ENCODE data around the gene RECK.
"Not testable (repeated sequence)": the region's sequence is repeated elsewhere in the genome, so short reads cannot be mapped to it uniquely, and the experiment has no call there.

RECK gene, protein sequence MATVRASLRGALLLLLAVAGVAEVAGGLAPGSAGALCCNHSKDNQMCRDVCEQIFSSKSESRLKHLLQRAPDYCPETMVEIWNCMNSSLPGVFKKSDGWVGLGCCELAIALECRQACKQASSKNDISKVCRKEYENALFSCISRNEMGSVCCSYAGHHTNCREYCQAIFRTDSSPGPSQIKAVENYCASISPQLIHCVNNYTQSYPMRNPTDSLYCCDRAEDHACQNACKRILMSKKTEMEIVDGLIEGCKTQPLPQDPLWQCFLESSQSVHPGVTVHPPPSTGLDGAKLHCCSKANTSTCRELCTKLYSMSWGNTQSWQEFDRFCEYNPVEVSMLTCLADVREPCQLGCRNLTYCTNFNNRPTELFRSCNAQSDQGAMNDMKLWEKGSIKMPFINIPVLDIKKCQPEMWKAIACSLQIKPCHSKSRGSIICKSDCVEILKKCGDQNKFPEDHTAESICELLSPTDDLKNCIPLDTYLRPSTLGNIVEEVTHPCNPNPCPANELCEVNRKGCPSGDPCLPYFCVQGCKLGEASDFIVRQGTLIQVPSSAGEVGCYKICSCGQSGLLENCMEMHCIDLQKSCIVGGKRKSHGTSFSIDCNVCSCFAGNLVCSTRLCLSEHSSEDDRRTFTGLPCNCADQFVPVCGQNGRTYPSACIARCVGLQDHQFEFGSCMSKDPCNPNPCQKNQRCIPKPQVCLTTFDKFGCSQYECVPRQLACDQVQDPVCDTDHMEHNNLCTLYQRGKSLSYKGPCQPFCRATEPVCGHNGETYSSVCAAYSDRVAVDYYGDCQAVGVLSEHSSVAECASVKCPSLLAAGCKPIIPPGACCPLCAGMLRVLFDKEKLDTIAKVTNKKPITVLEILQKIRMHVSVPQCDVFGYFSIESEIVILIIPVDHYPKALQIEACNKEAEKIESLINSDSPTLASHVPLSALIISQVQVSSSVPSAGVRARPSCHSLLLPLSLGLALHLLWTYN
- total RNA-seq = 12.7 to 21.7 (median 18.3) reads per million in 3 donors

GRCh38 chr9:36036780-36037548, at the start of gene RECK:
Gene RECK (plus strand): TSS chr9:36036913. CDS start chr9:36036999, 86 bp downstream.
- Histone ChIP-seq H3K27me3 (replicated peaks; ENCODE audit: control insufficient read depth, insufficient read depth, low read length, poor library complexity, severe bottlenecking) (no peaks in the 10 kb centered on the region), H3K36me3 (ENCODE audit: control insufficient read depth, insufficient read depth, low read length) (no peaks in the 10 kb centered on the region), H3K9me3 (ENCODE audit: control insufficient read depth, low read length) (no peaks in the 10 kb centered on the region), H3K27ac (ENCODE audit: insufficient read depth, low read length, poor library complexity, severe bottlenecking) (peak within 1 kb of the TSS; percentile 62), H3K4me3 (ENCODE audit: insufficient read depth, low read depth, low read length, poor library complexity, severe bottlenecking) (peak within 1 kb of the TSS; percentile 88), H3K4me1 (ENCODE audit: control insufficient read depth, insufficient read depth, low read length, poor library complexity, severe bottlenecking) (peaks cover 12% of the 10 kb centered on the region)
- DNase-seq = peak; percentile 71 to 80 (median 74)

DNA sequence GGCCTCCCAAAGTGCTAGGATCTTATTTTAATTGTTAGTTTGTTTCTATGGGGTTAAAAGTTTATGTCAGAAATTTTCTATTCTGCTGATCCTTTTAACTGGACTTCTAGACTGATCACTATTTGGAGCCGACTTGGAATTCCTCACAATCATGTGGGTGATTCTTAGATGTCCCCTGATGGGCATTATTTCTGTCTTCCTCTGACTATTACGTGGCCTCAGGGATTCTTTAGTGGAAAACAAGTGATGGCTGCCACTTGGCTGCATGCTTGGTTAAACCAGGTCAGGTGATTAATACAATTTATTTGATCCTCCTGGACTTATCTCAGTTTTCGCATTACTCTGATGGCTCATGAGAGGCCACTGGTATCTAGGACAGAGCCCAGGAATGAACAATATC, 46.6 kb upstream of the RECK start:
- Histone ChIP-seq H3K27me3 (replicated peaks; ENCODE audit: control insufficient read depth, insufficient read depth, low read length, poor library complexity, severe bottlenecking) (no peaks in the 10 kb centered on the region), H3K27ac (ENCODE audit: insufficient read depth, low read length, poor library complexity, severe bottlenecking) (no peak overlapping the region), H3K36me3 (ENCODE audit: control insufficient read depth, insufficient read depth, low read length) (no peaks in the 10 kb centered on the region), H3K9me3 (ENCODE audit: control insufficient read depth, low read length) (no peaks in the 10 kb centered on the region), H3K4me3 (ENCODE audit: insufficient read depth, low read depth, low read length, poor library complexity, severe bottlenecking) (no peak overlapping the region), H3K4me1 (ENCODE audit: control insufficient read depth, insufficient read depth, low read length, poor library complexity, severe bottlenecking) (no peaks in the 10 kb centered on the region)
- no peak for DNase-seq

DNA sequence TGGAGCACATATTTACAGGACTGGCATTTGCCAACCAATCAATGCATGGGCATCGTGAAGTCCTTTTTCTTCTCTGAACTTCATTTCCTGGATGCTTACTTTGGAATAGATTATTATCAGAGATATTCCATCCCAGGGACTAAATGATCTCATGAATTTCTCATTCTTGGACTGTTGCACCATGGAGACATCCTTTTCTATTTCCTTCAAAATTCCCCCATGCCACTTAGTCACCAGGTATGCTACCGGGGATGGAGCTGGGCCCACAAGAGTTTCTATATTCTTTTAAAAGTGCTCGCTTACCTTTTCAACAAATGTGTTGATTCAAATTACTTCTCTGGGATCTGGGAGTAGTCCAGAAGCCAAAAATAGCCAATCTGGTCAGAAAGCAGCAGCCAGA, 43.6 kb upstream of the RECK start:
- H3K27me3 ChIP-seq (replicated peaks; ENCODE audit: control insufficient read depth, insufficient read depth, low read length, poor library complexity, severe bottlenecking); H3K9me3 ChIP-seq (ENCODE audit: control insufficient read depth, low read length); H3K27ac ChIP-seq (ENCODE audit: insufficient read depth, low read length, poor library complexity, severe bottlenecking); DNase-seq; H3K36me3 ChIP-seq (ENCODE audit: control insufficient read depth, insufficient read depth, low read length); H3K4me1 ChIP-seq (ENCODE audit: control insufficient read depth, insufficient read depth, low read length, poor library complexity, severe bottlenecking); H3K4me3 ChIP-seq (ENCODE audit: insufficient read depth, low read depth, low read length, poor library complexity, severe bottlenecking): not testable (repeated sequence)

DNA sequence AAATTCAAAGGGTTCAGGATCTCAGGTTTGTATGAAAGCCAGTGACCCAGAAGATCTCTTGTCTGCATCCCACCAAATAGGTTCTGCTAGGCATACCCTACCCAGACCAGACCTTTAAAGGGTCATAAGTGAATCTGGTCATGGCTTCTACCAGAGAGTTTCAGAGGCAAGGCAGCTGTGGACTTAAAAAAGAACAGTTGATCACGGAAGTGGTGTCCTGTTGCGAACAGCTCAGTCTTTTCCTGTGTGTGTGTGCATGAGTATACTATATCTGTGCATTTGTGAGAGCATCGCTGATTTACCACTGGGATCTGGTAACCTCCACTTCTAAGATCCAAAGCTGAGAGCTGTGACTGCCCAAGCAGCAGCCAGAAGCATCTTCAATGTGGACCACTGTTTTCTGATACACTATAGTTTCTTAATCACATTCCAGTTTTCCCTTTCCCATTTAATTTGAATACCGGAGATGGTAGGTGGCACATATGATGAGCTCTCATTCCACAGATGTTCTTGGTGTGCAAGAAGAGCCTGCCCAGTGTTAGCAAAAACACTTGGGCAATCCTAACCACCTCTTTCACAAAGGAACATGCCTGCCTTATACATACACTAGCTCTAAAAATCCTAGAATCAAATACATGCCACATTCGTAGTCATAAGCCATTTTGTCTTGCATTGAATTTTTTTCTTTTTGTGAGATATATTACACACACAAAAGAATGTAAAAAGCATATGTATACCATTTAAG, 42.6 kb upstream of the RECK start:
- H3K27me3 ChIP-seq (replicated peaks; ENCODE audit: control insufficient read depth, insufficient read depth, low read length, poor library complexity, severe bottlenecking) = no peaks in the 10 kb centered on the region
- no peaks in the 10 kb centered on the region for H3K36me3 ChIP-seq (ENCODE audit: control insufficient read depth, insufficient read depth, low read length)
- no peak for DNase-seq
- no peak overlapping the region for H3K27ac ChIP-seq (ENCODE audit: insufficient read depth, low read length, poor library complexity, severe bottlenecking)
- no peak overlapping the region for H3K4me3 ChIP-seq (ENCODE audit: insufficient read depth, low read depth, low read length, poor library complexity, severe bottlenecking)
- no peaks in the 10 kb centered on the region for H3K4me1 ChIP-seq (ENCODE audit: control insufficient read depth, insufficient read depth, low read length, poor library complexity, severe bottlenecking)
- H3K9me3 ChIP-seq (ENCODE audit: control insufficient read depth, low read length) = no peaks in the 10 kb centered on the region

DNA sequence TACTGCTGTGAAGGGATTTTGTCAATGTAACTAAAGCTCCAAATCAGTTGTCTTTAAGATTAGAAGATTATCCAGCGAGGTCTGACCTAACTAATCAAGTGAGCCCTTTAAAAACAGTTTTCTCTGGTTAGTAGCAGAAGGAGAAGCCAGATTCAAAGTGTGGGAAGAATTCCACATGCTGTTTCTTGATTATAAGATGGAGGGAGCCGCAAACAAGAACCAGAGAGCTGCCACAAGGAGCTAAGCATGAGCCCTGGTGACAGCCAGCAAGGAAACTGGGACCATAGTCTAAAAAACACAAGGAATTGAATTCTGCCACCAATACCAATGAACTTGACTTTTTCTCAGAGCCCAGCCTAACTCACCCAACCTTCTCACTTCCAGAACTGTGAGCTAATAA, 41.8 kb upstream of the RECK start:
- no peaks in the 10 kb centered on the region for H3K9me3 ChIP-seq (ENCODE audit: control insufficient read depth, low read length)
- H3K36me3 ChIP-seq (ENCODE audit: control insufficient read depth, insufficient read depth, low read length) = no peaks in the 10 kb centered on the region
- no peak overlapping the region for H3K27ac ChIP-seq (ENCODE audit: insufficient read depth, low read length, poor library complexity, severe bottlenecking)
- H3K4me1 ChIP-seq (ENCODE audit: control insufficient read depth, insufficient read depth, low read length, poor library complexity, severe bottlenecking) = no peaks in the 10 kb centered on the region
- no peaks in the 10 kb centered on the region for H3K27me3 ChIP-seq (replicated peaks; ENCODE audit: control insufficient read depth, insufficient read depth, low read length, poor library complexity, severe bottlenecking)
- no peak for DNase-seq
- H3K4me3 ChIP-seq (ENCODE audit: insufficient read depth, low read depth, low read length, poor library complexity, severe bottlenecking) = no peak overlapping the region

DNA sequence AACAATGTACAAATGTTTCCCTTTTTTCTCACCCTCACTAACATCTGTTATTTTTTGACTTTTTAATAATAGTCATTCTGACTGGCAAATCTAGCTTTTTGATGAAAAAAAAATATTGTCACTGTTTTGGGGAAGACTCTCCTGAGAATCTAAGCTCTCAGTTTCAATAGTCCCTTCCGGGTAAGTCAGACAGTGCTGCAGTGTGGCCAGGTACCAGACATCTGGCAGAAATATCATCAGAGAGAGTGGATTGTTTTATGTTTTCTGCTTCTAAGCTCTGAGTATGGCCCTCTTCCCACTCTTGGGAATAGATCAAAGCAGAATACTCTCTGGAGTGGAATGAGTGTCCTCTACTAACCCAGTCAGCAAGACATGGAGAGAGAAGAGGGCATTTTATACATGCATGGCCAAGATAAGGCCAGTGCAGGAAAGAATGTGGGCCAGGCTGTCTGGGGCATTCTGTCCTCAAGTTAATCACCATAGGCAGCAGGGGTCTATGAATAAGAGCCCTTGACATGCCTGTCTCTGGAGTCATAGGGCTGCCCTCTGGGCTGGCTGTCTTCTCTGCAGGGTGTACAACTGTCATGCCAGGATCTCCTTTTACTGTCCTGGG, 40.2 kb upstream of the RECK start:
- Histone ChIP-seq H3K36me3 (ENCODE audit: control insufficient read depth, insufficient read depth, low read length) (no peaks in the 10 kb centered on the region), H3K4me1 (ENCODE audit: control insufficient read depth, insufficient read depth, low read length, poor library complexity, severe bottlenecking) (no peaks in the 10 kb centered on the region), H3K27ac (ENCODE audit: insufficient read depth, low read length, poor library complexity, severe bottlenecking) (no peak overlapping the region), H3K27me3 (replicated peaks; ENCODE audit: control insufficient read depth, insufficient read depth, low read length, poor library complexity, severe bottlenecking) (no peaks in the 10 kb centered on the region), H3K4me3 (ENCODE audit: insufficient read depth, low read depth, low read length, poor library complexity, severe bottlenecking) (no peak overlapping the region), H3K9me3 (ENCODE audit: control insufficient read depth, low read length) (no peaks in the 10 kb centered on the region)
- no peak for DNase-seq

DNA sequence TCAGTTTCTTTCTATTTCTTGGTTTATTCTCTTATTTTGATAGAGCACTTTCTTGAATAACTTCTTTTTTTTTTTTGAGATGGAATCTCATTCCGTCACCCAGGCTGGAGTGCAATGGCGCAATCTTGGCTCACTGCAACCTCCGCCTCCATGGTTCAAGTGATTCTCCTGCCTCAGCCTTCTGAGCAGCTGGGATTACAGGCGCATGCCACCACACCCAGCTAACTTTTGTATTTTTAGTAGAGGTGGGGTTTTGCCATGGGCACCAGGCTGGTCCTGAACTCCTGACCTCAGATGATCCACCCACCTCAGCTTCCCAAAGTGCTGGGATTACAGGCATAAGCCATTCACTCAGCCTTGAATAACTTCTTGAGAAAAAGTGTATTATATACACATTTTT, 39.7 kb upstream of the RECK start:
- not testable (repeated sequence) for H3K36me3 ChIP-seq (ENCODE audit: control insufficient read depth, insufficient read depth, low read length); DNase-seq; H3K4me3 ChIP-seq (ENCODE audit: insufficient read depth, low read depth, low read length, poor library complexity, severe bottlenecking); H3K27ac ChIP-seq (ENCODE audit: insufficient read depth, low read length, poor library complexity, severe bottlenecking); H3K4me1 ChIP-seq (ENCODE audit: control insufficient read depth, insufficient read depth, low read length, poor library complexity, severe bottlenecking); H3K27me3 ChIP-seq (replicated peaks; ENCODE audit: control insufficient read depth, insufficient read depth, low read length, poor library complexity, severe bottlenecking); H3K9me3 ChIP-seq (ENCODE audit: control insufficient read depth, low read length)

GRCh38 chr9:35998333-35998732, 38.4 kb upstream of the RECK start:
- no peak for DNase-seq
- H3K27ac ChIP-seq (ENCODE audit: insufficient read depth, low read length, poor library complexity, severe bottlenecking) = no peak overlapping the region
- no peaks in the 10 kb centered on the region for H3K36me3 ChIP-seq (ENCODE audit: control insufficient read depth, insufficient read depth, low read length)
- H3K4me1 ChIP-seq (ENCODE audit: control insufficient read depth, insufficient read depth, low read length, poor library complexity, severe bottlenecking) = no peaks in the 10 kb centered on the region
- H3K4me3 ChIP-seq (ENCODE audit: insufficient read depth, low read depth, low read length, poor library complexity, severe bottlenecking) = no peak overlapping the region
- no peaks in the 10 kb centered on the region for H3K9me3 ChIP-seq (ENCODE audit: control insufficient read depth, low read length)
- no peaks in the 10 kb centered on the region for H3K27me3 ChIP-seq (replicated peaks; ENCODE audit: control insufficient read depth, insufficient read depth, low read length, poor library complexity, severe bottlenecking)

DNA sequence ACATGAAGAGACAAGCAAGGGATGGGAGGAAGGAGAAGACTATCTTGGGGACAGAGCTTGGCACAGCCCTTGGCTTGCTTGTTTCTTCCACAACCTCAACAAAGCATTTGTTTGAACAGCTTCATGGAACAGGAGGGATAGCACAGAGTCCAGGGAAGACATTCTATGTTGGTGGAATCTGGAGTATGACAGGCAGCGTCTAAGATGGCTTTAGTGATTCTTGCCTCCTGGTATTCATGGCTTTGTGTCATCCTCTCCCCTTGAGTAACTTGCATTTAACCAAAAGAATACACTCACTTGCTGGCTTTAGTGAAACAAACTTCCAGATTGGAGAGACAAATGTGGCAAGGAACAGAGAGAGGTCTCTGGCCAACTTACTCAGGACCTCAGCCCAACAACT, 30.8 kb upstream of the RECK start:
- no peaks in the 10 kb centered on the region for H3K27me3 ChIP-seq (replicated peaks; ENCODE audit: control insufficient read depth, insufficient read depth, low read length, poor library complexity, severe bottlenecking)

More for the DNA sequence above, 30.8 kb upstream of the RECK start:
- Histone ChIP-seq H3K4me3 (ENCODE audit: insufficient read depth, low read depth, low read length, poor library complexity, severe bottlenecking) (no peak overlapping the region), H3K36me3 (ENCODE audit: control insufficient read depth, insufficient read depth, low read length) (no peaks in the 10 kb centered on the region), H3K27ac (ENCODE audit: insufficient read depth, low read length, poor library complexity, severe bottlenecking) (no peak overlapping the region), H3K9me3 (ENCODE audit: control insufficient read depth, low read length) (no peaks in the 10 kb centered on the region), H3K4me1 (ENCODE audit: control insufficient read depth, insufficient read depth, low read length, poor library complexity, severe bottlenecking) (no peaks in the 10 kb centered on the region)
- no peak for DNase-seq
